GM19468 (cell line): ENCODE measurements around the gene LRRTM4.

Source experiments
- ATAC-seq: cut with Tn5 transposase; IDR thresholded peaks from one replicate; pipeline ENCODE4 v1.9.1; 2021; ENCODE audit warnings: mild to moderate bottlenecking, moderate library complexity, moderate number of reproducible peaks; ENCODE audit not compliant: unreplicated experiment; ENCODE audit errors: extremely low read depth

The LRRTM4 gene

GRCh38 chr2:77328134-77328931, 193.8 kb downstream of the LRRTM4 start:
- ATAC-seq = no peak

- no peak for ATAC-seq
These were observed 196.8 kb downstream of the LRRTM4 start for GRCh38 chr2:77325395-77325794.

GRCh38 chr2:77322431-77322830, 199.7 kb downstream of the LRRTM4 start:
- ATAC-seq = no peak

- no peak for ATAC-seq
These were observed 207.5 kb downstream of the LRRTM4 start for GRCh38 chr2:77314721-77315120.

DNA sequence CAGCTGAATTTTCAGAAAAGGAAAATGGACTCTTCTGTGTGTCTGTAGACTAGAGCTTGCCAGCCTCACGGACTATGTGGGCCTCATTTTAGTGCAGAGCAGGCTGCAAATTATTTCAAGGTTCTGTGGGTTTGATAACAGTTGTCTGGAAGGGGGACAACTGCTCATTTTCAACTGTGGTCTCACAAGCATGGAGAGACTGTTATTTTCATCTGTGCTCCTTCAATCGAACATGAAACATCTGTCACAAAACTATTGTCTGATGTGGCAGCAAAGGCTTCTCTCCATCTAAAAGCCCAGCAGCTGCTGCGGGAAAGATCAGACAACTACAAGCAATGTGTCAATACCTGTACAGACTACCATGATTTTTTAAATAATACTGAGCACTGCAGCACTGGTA, 211.8 kb downstream of the LRRTM4 start:
- no peak for ATAC-seq

DNA sequence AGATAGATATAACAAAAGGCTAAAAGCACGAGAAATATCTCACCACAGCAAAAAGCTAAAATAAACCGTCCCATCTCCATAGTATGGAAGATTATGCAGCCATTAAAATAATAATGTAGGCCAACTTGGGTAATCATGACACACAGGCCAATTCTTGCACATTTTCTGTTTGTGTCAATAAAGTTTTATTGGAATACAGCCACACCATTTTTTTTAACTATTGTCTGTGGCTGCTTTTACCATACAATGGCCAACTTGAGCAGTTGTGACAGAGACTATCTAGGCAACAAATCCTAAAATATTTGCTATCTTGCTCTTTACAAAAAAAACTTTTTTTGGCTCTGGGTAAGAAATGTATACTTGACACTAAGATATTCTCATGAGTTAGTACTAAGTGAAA, 212.5 kb downstream of the LRRTM4 start:
- no peak for ATAC-seq

GRCh38 chr2:77301441-77301840, 220.7 kb downstream of the LRRTM4 start:
- no peak for ATAC-seq

DNA sequence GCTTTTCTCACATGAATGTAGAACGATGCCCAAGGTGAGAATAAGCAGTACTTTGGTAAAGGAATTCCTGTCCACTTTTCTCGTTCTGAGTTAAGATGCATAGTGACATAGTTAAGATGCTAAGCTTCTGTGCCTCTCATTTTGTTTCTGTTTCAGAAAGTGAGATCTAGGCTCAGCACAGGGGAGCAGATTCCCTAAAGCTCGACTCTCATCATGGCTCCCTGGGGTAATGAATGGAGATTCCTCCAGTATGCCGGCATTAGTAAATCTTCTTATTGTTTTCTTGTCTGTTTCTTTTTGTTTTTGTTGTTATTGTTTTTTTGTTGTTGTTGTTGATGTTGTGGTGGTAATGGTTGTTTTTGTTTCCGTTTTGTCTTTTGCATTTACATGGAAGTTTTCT, 225.4 kb downstream of the LRRTM4 start:
- ATAC-seq = no peak

DNA sequence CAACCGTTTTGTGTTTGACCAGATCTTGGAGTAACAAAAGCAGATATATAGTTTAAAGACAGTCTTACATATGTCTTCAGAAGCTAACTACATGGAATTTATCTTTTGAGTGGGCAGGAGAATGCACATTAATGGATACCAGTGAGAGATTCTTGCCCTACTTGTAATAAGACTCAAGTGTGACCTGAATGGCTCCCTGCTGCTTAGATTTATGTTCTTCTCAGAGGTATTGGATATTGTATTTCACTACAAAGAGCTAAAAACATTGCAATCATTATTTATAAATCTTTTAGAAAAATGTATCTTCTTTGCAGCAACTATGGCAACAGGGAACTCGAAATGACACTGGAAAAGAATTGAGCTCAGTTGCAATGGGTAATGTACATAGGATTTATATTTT, 227.7 kb downstream of the LRRTM4 start:
- no peak for ATAC-seq

DNA sequence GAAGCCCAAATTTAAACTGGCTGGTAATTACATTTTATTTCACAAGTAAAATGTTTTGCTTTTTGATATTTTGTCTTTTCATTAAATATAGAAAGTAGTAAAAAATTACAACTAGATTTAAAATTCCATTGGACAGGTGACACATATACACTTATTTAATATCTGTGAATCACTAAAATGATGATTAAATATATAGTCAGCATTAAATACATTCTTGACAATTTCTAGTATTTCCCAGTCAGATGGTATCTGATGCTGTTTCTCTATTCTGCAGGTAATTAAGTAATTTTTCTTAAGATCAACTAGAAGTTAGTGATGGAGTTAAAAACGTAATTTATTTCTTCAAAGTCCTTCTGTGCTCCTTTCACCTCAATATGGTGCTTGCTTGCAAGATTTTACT, 237.8 kb downstream of the LRRTM4 start:
- ATAC-seq = no peak

- ATAC-seq = no peak
These were observed 250.9 kb downstream of the LRRTM4 start for GRCh38 chr2:77271262-77271661.

DNA sequence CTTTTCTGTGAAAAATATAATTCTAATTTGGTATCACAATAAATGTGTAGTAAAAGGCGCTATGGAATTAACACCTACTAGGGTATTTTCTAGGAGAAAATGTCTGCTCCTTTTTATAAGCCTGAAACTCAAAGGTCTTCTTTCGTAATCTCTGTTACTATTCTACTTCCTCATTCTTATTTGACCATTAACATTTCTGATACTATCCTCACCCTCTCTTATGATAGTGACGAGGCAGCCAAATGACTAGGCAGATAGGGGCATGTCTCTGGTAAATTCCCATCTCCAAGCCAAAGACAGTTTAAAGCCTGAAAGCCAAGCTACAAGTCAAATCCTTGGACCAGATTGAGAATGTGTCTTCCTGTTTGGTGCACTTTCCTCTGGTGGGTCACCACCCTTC, 251.7 kb downstream of the LRRTM4 start:
- ATAC-seq = no peak

GRCh38 chr2:77268626-77269025, 253.6 kb downstream of the LRRTM4 start:
- ATAC-seq = no peak

DNA sequence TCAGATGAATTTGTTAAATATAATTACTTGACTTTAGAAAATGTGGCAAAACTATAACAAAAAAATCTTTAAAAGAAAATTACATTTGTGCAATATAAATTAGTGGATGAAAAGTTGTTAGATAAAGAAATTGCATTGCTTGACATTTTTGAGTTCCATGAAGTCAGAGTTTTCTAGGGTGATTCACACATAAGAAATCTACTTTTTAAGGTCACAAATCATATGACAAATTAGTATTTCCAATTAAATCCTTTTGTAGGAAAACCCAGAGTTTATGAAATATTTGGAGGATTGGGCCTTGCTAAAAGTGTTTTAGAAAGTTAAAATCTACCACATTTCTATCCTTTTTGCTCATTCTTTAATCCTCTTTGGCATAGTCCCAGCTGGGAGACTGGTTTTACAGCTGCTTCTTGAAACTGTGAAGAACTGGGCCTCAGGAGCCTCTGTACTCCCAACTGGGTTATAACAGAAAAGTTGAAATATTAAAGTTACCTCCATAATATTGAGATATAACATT, 289.2 kb downstream of the LRRTM4 start:
- no peak for ATAC-seq

DNA sequence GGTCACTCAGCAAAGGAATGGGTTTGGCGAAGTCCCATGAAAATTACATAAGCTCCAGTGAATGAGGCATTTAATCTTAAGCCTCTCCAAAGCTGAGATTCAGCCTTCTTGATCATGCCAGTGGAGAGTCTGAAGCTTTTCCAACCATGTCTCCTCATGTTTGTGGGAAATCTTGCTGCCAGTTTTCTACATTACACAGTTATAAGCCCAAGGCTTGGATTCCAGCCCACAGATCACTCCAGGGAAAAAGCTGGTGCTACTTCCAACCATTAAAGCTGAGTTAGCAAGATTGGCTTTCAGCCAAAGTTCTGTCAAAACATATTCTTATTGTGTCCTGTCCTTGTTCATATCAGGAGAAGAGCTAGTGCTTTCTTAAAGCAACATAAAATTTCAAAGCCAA, 293.8 kb downstream of the LRRTM4 start:
- no peak for ATAC-seq

GRCh38 chr2:77210725-77211124, 311.5 kb downstream of the LRRTM4 start:
- ATAC-seq = no peak

GRCh38 chr2:77207331-77207730, 314.8 kb downstream of the LRRTM4 start:
- ATAC-seq = no peak

DNA sequence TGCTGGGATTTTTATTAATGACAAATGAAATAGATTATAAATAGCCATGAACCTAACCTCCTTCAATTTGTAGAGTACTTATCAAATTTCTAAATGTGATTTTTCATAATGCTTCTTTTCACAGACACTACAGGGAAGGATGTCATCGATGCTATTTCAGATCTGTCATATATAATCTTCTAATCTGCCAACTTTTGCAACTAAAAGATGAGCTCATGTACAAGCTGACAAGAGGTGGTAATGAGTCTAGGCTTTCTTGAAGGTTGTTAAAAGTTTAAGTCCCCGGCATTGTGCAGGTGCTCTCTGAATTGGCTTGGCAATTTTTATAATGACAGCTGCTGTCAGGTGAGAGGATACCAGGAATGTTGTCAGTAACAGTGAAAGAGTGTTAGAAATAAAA, 320.4 kb downstream of the LRRTM4 start:
- ATAC-seq = no peak

- ATAC-seq = no peak
These were observed 322.8 kb downstream of the LRRTM4 start for GRCh38 chr2:77199411-77199810.

DNA sequence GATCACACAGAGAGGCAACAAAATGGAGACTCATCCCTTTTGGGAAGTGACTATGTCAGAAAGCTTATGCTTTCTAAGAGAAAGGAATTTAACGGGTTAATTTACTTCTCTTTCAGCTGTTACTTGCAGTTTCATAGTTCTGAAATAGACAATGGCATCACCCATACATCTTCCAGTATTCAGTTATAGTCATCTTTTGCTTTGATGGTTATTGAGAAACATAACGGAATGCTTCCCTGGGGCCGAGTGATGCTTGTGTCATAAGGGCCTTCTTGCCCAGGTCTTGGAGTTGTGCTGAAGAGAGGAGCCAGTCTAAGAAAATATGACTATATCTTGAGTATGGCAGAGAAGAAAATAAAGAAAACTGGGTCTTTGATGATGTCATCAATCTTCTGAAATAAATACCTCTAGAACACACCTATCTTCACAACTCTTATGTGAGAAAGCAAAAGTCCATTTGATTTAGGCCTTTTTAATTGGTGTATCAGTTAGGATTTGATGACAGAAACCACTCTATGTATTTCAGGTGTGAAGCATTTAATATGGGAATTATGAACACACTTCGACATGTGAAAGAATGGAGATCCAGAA, 328.2 kb downstream of the LRRTM4 start:
- ATAC-seq = no peak

DNA sequence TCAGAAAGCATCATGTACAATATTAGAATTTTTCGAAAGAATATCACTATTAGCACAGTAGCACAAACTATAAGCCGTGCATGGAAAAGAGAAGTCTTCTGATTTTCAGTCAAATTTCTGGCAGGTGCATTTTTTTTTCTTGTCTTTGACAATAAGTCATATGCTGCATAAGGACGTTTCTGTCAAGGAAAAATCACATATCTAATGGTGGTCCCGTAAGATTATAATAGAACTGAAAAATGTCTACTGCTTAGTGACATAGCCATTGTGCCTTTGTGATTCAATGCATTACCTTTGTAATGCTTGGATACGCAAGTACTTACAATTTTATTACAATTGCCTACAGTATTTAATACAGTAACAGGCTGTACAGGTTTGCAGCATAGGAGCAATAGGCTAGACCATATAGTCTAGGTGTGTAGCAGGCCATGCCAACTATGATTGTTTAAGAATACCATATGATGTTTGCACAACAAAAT, 329.3 kb downstream of the LRRTM4 start:
- no peak for ATAC-seq

- no peak for ATAC-seq
These were observed 330.5 kb downstream of the LRRTM4 start for GRCh38 chr2:77191665-77192064.
